HepG2 (cell line): Measurements from ENCODE around the gene OSBPL2. TPM values are rescaled to one million over a fixed set of nuclear protein-coding genes. Genes with fewer than 3 reads are reported as not detected.
A peak's percentile ranks its signal among the peaks of the same experiment; 100 is the strongest.

Experiments used
- BCLAF1 ChIP-seq: fragments of 450-650 bp; IDR thresholded peaks from 2 replicates; pipeline ENCODE4 v1.6.1; 2017; ENCODE audit warnings: mild to moderate bottlenecking
- CEBPB ChIP-seq: IDR thresholded peaks from 2 replicates; pipeline ENCODE4 v1.6.1; 2011; ENCODE audit warnings: low read depth, low read length, improper control_type of control experiment, borderline replicate concordance
- DZIP1 ChIP-seq: sonication (generic); formaldehyde crosslinking; IDR thresholded peaks from 2 replicates; pipeline ENCODE4 v1.5.0; 2020; ENCODE audit warnings: mild to moderate bottlenecking, missing genetic modification reagents
- FOXA1 ChIP-seq, 2 experiments: fragments of 450-650 bp in 1 of 2; sonication (generic) in 1 of 2; formaldehyde crosslinking in 1 of 2; IDR thresholded peaks; 2 replicates each; pipeline versions ENCODE4 v1.4.0 to v1.6.1; 2016 to 2020; ENCODE audit warnings: missing genetic modification reagents in 1 of 2
- FOXP1 ChIP-seq, 2 experiments: fragments of 450-650 bp in 1 of 2; IDR thresholded peaks; 2 replicates each; pipeline ENCODE4 v1.6.1; 2017 to 2018; ENCODE audit warnings: antibody characterized with exemption in 1 of 2
- GATA4 ChIP-seq: sonication (generic); IDR thresholded peaks from 2 replicates; pipeline ENCODE4 v1.6.1; 2016; ENCODE audit warnings: antibody characterized with exemption, low read depth, borderline replicate concordance
- IKZF1 ChIP-seq: fragments of 450-650 bp; IDR thresholded peaks from 2 replicates; pipeline ENCODE4 v1.7.1; 2016
- JDP2 ChIP-seq: sonication (generic); formaldehyde crosslinking; IDR thresholded peaks from 2 replicates; pipeline ENCODE4 v1.8.1; 2022; ENCODE audit warnings: missing genetic modification reagents, borderline replicate concordance
- JUND ChIP-seq: sonication (generic); formaldehyde crosslinking; IDR thresholded peaks from 2 replicates; pipeline ENCODE4 v1.8.0; 2022; ENCODE audit warnings: mild to moderate bottlenecking, missing genetic modification reagents
- LCORL ChIP-seq, 2 experiments: fragments of 450-650 bp in 1 of 2; sonication (generic) in 1 of 2; formaldehyde crosslinking in 1 of 2; IDR thresholded peaks; 2 replicates each; pipeline versions ENCODE4 v1.5.0 to v1.6.1; 2017 to 2020; ENCODE audit warnings: antibody characterized with exemption in 1 of 2, missing genetic modification reagents in 1 of 2
- MAF1 ChIP-seq: sonication (generic); formaldehyde crosslinking; IDR thresholded peaks from 2 replicates; pipeline ENCODE4 v1.5.0; 2020; ENCODE audit warnings: missing genetic modification reagents, borderline replicate concordance
- MTF2 ChIP-seq: sonication (generic); formaldehyde crosslinking; IDR thresholded peaks from 2 replicates; pipeline ENCODE4 v1.5.0; 2020; ENCODE audit warnings: missing genetic modification reagents, borderline replicate concordance
- RAD51 ChIP-seq: fragments of 450-650 bp; IDR thresholded peaks from 2 replicates; pipeline ENCODE4 v1.6.1; 2016; ENCODE audit warnings: borderline replicate concordance
- SIX4 ChIP-seq: sonication (generic); formaldehyde crosslinking; IDR thresholded peaks from 2 replicates; pipeline ENCODE4 v1.4.0; 2020; ENCODE audit warnings: missing genetic modification reagents
- SOX6 ChIP-seq, 2 experiments: fragments of 450-650 bp in 1 of 2; sonication (generic) in 1 of 2; formaldehyde crosslinking in 1 of 2; IDR thresholded peaks; 2 replicates each; pipeline versions ENCODE4 v1.4.0 to v1.6.1; 2017 to 2020; ENCODE audit warnings: antibody characterized with exemption in 1 of 2, mild to moderate bottlenecking in 1 of 2, missing genetic modification reagents in 1 of 2
- TAF15 ChIP-seq: fragments of 200-400 bp; formaldehyde crosslinking; IDR thresholded peaks from one replicate; pipeline ENCODE4 v1.6.1; 2018; ENCODE audit warnings: mild to moderate bottlenecking, low read depth, low read length; ENCODE audit not compliant: poor library complexity, severe bottlenecking
- ZBTB37 ChIP-seq: sonication (generic); formaldehyde crosslinking; IDR thresholded peaks from 2 replicates; pipeline ENCODE4 v1.4.0; 2020; ENCODE audit warnings: mild to moderate bottlenecking, missing genetic modification reagents
- ZBTB8A ChIP-seq: sonication (generic); formaldehyde crosslinking; IDR thresholded peaks from 2 replicates; pipeline ENCODE4 v1.4.0; 2020; ENCODE audit warnings: mild to moderate bottlenecking, low read depth, missing genetic modification reagents, borderline replicate concordance
- ZFP82 ChIP-seq: sonication (generic); formaldehyde crosslinking; IDR thresholded peaks from 2 replicates; pipeline ENCODE4 v1.5.1; 2020; ENCODE audit warnings: mild to moderate bottlenecking, missing genetic modification reagents, borderline replicate concordance
- ZNF335 ChIP-seq: sonication (generic); formaldehyde crosslinking; IDR thresholded peaks from 2 replicates; pipeline ENCODE4 v1.4.0; 2020; ENCODE audit warnings: missing genetic modification reagents
- ZNF337 ChIP-seq: sonication (generic); formaldehyde crosslinking; IDR thresholded peaks from 2 replicates; pipeline ENCODE4 v1.5.1; 2020; ENCODE audit warnings: missing genetic modification reagents, low read depth, mild to moderate bottlenecking, borderline replicate concordance
- ZNF75D ChIP-seq: sonication (generic); formaldehyde crosslinking; IDR thresholded peaks from 2 replicates; pipeline ENCODE4 v1.8.1; 2023; ENCODE audit warnings: missing genetic modification reagents, mild to moderate bottlenecking, borderline replicate concordance
- ZNF766 ChIP-seq: sonication (generic); formaldehyde crosslinking; IDR thresholded peaks from 2 replicates; pipeline ENCODE4 v1.5.0; 2020; ENCODE audit warnings: missing genetic modification reagents, borderline replicate concordance
- ZNF772 ChIP-seq: sonication (generic); formaldehyde crosslinking; IDR thresholded peaks from 2 replicates; pipeline ENCODE4 v1.5.0; 2020; ENCODE audit warnings: mild to moderate bottlenecking, missing genetic modification reagents
- polyA plus RNA-seq, 8 experiments: library from polyadenylated mRNA; depleted of rRNA in 3 of 8; stranded (reverse) in 7 of 8; unstranded in 1 of 8; fragments of >200 nt; fragmentation: Illumina TruSeq in 4 of 8; extraction: Trizol in 4 of 8; gene quantifications; 2 replicates each; pipeline versions ENCODE4 v1.2.1 to v1.2.3, GENCODE V29; 2011 to 2016; ENCODE audit warnings: low read depth in 4 of 8, missing spikeins in 1 of 8, mixed read lengths in 1 of 8; ENCODE audit not compliant: insufficient read depth in 1 of 8
- total RNA-seq, 5 experiments: library from RNA; depleted of rRNA; stranded (reverse); fragments of >200 nt; fragmentation: Illumina TruSeq; extraction: Trizol; gene quantifications; 2 replicates each; pipeline ENCODE4 v1.2.3, GENCODE V29; 2016; ENCODE audit warnings: low read depth in 1 of 5

Gene OSBPL2
- total and polyA plus RNA-seq, 2 of the 13 experiments (the other 11 are each of a cell fraction or from before 2014, with no cell fraction given) = 18.5 to 37.4 TPM

GRCh38 chr20:62230276-62230675, 8.0 kb upstream of the OSBPL2 start (continued):
- TF ChIP-seq DZIP1 (CRISPR knock-in tag) (no peak), ZFP82 (no peak), SOX6 (IDR thresholded peaks at IDR 0.05) (no peak; the same call in 1 of the 2 replicates), SOX6 (CRISPR knock-in tag; IDR thresholded peaks at IDR 0.05) (no peak), ZNF335 (CRISPR knock-in tag) (no peak), ZBTB8A (no peak), MAF1 (CRISPR knock-in tag) (no peak), IKZF1 (peak; percentile 99), JDP2 (CRISPR knock-in tag) (no peak), ZNF75D (CRISPR knock-in tag) (no peak), TAF15 (no peak), JUND (CRISPR knock-in tag) (no peak), MTF2 (CRISPR knock-in tag) (no peak), ZNF766 (no peak), SIX4 (CRISPR knock-in tag) (no peak), BCLAF1 (no peak), FOXP1 (IDR thresholded peaks at IDR 0.05) (peak; percentile 83), FOXP1 (CRISPR knock-in tag; IDR thresholded peaks at IDR 0.05) (no peak), RAD51 (0 out of 2 replicates have a peak, but pooled peaks have one; percentile 37), ZNF772 (CRISPR knock-in tag) (no peak), FOXA1 (IDR thresholded peaks at IDR 0.05) (peak; percentile 65; the same call in 1 of the 2 replicates), FOXA1 (CRISPR knock-in tag; IDR thresholded peaks at IDR 0.05) (no peak), LCORL (IDR thresholded peaks at IDR 0.05) (peak; percentile 81), LCORL (CRISPR knock-in tag; IDR thresholded peaks at IDR 0.05) (no peak), GATA4 (no peak), CEBPB (no peak), ZNF337 (CRISPR knock-in tag) (no peak), ZBTB37 (CRISPR knock-in tag) (no peak)
